ENCODE results near the gene PPM1A. TPM values are rescaled to one million over a fixed set of nuclear protein-coding genes. Genes with fewer than 3 reads are reported as not detected.
A peak's percentile ranks its signal among the peaks of the same experiment; 100 is the strongest.

The PPM1A gene
- total and polyA plus RNA-seq, 2 donors: 23.9 to 75.9 TPM

DNA sequence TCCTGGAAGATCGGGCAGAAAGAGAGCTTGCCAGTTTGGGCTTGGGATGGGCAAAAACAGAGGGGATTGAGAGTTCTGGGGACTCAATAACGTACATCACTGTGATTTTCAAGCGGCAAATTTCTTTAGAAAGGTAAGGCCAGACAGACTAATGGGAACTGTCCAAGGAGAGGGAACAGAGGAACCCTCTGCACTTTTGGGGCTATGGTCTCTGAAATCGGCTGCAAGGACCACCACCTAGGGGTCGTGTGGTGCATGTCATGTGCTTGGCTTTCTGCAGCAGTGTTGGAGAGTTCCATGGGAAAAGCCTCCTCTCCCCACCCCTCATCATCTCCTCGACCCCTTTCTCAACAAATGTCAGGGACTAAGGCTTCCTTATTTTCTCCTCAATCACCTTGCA, 79.6 kb downstream of the PPM1A start:
- whole genome bisulfite sequencing: 83% methylated on average over 6 of the region's 6 CpGs
- Histone ChIP-seq H3K4me1 (ENCODE audit: insufficient read depth) (peaks cover 3% of the 10 kb centered on the region), H3K4me3 (ENCODE audit: low read depth, low read length) (no peak overlapping the region)

DNA sequence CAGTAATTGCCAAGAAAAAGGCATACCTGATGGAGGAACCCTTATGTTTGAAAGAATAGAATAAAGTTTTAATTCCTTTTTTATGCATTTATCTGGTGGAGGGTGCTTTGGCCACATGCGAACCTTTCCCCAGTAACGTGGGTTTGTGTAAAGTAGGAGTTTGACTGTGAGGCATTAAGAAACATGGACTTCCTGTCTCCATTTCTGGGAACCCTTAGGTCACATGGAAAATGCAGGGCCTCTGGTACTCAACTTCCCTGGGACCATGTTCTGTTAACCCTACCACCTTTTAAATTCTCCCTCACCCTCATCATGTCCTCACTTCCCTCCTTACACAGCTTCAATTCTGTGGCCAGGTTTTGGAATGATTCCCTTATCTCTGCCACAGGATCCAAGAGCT, 80.3 kb downstream of the PPM1A start:
- 90% methylated on average over 2 of the region's 2 CpGs for WGBS
- Histone ChIP-seq H3K36me3 (ENCODE audit: insufficient read depth) (no peaks in the 10 kb centered on the region), H3K27ac (ENCODE audit: low read depth) (no peak overlapping the region), H3K4me3 (ENCODE audit: low read depth, low read length) (no peak overlapping the region), H3K4me1 (ENCODE audit: insufficient read depth) (peaks cover 3% of the 10 kb centered on the region)
- no peak for DNase-seq (ENCODE audit: extremely low spot score)

More for the DNA sequence above, 79.6 kb downstream of the PPM1A start:
- Histone ChIP-seq H3K36me3 (ENCODE audit: insufficient read depth) (no peaks in the 10 kb centered on the region), H3K27ac (ENCODE audit: low read depth) (no peak overlapping the region)
- DNase-seq (ENCODE audit: extremely low spot score): no peak

DNA sequence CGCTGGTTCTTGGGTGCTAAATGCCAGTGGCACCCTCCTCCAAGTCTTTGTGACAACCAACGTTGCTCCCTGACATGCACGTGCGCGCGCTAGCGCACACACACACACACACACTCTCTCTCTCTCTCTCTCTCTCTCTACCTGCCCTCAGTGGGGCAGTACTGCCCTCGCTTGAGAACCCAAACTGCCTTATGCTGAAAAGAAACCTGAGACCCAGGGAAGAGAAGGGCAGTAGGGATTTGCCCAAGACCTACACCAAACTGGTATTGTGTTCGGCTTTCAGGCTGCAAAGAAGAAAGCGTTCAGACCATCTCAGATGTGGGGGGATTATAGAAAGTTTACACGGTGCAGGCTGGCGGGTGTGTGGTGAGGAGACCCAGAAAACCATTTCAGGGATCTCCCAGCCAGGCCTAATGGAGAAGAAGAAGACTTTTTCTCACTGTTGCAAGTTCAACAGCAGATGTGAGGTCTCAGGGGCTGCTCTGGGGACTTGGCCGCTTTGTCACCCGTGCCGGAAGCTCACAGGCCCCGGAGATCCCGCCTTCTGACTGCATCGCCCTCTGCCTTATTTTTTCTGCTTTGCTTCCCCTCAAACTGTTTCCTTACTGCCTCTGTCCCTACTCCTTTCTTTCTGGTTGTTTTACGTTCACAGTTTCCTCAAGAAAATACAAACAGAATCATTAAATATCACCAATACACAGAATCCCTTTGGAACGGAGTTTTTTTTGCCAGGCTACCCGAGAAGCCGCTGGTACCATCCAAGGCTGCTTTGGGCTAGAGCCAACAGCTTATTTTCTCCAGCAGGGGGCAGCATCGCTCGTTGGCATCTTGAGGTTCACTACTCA, 82.4 kb downstream of the PPM1A start:
- H3K27ac ChIP-seq (ENCODE audit: low read depth): no peak overlapping the region
- no peaks in the 10 kb centered on the region for H3K36me3 ChIP-seq (ENCODE audit: insufficient read depth)
- WGBS: 23% methylated on average over 24 of the region's 24 CpGs
- peaks cover 3% of the 10 kb centered on the region for H3K4me1 ChIP-seq (ENCODE audit: insufficient read depth)
- peak overlapping the region; percentile 28 for H3K4me3 ChIP-seq (ENCODE audit: low read depth, low read length)
- peak; percentile 39 for DNase-seq (ENCODE audit: extremely low spot score)

DNA sequence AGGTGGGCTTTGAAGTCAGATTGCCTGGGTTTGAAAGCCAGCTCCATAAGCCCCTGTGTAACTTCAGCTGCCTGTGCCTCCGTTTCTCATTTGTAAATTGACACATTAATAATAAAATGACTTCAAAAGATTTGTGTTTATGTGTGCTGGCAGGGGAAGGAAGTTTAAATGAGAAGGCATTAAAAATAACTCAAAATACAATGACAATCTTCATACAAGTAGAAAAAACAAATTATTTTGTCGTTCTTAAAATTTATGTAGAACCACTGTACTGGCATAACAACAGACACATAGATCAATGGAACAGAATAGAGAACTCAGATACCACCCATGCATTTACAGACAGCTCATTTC, 83.0 kb downstream of the PPM1A start:
- peak overlapping the region; percentile 28 for H3K4me3 ChIP-seq (ENCODE audit: low read depth, low read length)
- 58% methylated on average over 2 of the region's 2 CpGs for WGBS

GRCh38 chr14:60332869-60333268, 83.8 kb downstream of the PPM1A start:
- whole genome bisulfite sequencing: 38% methylated on average over 5 of the region's 5 CpGs
- peaks cover under 1% of the 10 kb centered on the region for H3K4me1 ChIP-seq (ENCODE audit: insufficient read depth)
- DNase-seq (ENCODE audit: extremely low spot score): no peak
- no peak overlapping the region for H3K4me3 ChIP-seq (ENCODE audit: low read depth, low read length)
- no peak overlapping the region for H3K27ac ChIP-seq (ENCODE audit: low read depth)
- no peaks in the 10 kb centered on the region for H3K36me3 ChIP-seq (ENCODE audit: insufficient read depth)

More for the DNA sequence above, 83.0 kb downstream of the PPM1A start:
- Histone ChIP-seq H3K27ac (ENCODE audit: low read depth) (no peak overlapping the region), H3K4me1 (ENCODE audit: insufficient read depth) (peaks cover 3% of the 10 kb centered on the region), H3K36me3 (ENCODE audit: insufficient read depth) (no peaks in the 10 kb centered on the region)
- DNase-seq (ENCODE audit: extremely low spot score): no peak

- Histone ChIP-seq H3K4me1 (ENCODE audit: insufficient read depth) (no peaks in the 10 kb centered on the region), H3K4me3 (ENCODE audit: low read depth, low read length) (no peak overlapping the region), H3K36me3 (ENCODE audit: insufficient read depth) (no peaks in the 10 kb centered on the region), H3K27ac (ENCODE audit: low read depth) (no peak overlapping the region)
- WGBS: 71% methylated on average over 2 of the region's 2 CpGs
- no peak for DNase-seq (ENCODE audit: extremely low spot score)
Measured at GRCh38 chr14:60339571-60339970, 90.5 kb downstream of the PPM1A start.

DNA sequence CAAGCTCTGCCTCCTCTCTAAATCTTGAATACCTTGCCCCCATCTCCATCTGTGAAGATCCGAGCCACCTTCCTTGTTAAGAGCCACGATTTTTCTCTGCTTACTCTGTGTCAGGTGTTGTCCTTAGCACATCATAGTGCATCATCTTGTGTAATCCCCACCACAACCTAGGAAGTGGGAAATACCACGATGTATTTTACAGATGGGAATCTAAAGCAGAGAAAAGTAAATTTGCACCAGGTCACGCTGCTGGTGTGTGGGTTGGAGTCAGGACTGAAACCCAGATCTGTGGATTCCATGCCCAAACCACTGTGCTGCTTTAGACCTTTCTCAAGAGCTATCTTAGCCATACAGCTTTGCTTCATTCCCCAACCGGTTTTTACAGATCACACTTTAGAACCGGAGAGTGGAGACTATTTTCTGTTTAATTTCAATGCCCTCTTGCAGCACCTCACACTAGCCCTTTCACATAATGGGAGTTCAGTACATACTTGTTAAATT, 94.6 kb downstream of the PPM1A start:
- 79% methylated on average over 6 of the region's 6 CpGs for WGBS
- Histone ChIP-seq H3K4me3 (ENCODE audit: low read depth, low read length) (no peak overlapping the region), H3K4me1 (ENCODE audit: insufficient read depth) (no peaks in the 10 kb centered on the region), H3K27ac (ENCODE audit: low read depth) (no peak overlapping the region), H3K36me3 (ENCODE audit: insufficient read depth) (no peaks in the 10 kb centered on the region)
- no peak for DNase-seq (ENCODE audit: extremely low spot score)

GRCh38 chr14:60344751-60345150, 95.7 kb downstream of the PPM1A start:
- Histone ChIP-seq H3K4me3 (ENCODE audit: low read depth, low read length) (no peak overlapping the region), H3K27ac (ENCODE audit: low read depth) (no peak overlapping the region), H3K4me1 (ENCODE audit: insufficient read depth) (no peaks in the 10 kb centered on the region), H3K36me3 (ENCODE audit: insufficient read depth) (no peaks in the 10 kb centered on the region)
- WGBS: 34% methylated on average over 2 of the region's 2 CpGs
- DNase-seq (ENCODE audit: extremely low spot score): no peak

- no peak overlapping the region for H3K4me3 ChIP-seq (ENCODE audit: low read depth, low read length)
- H3K4me1 ChIP-seq (ENCODE audit: insufficient read depth): no peaks in the 10 kb centered on the region
- no peaks in the 10 kb centered on the region for H3K36me3 ChIP-seq (ENCODE audit: insufficient read depth)
- H3K27ac ChIP-seq (ENCODE audit: low read depth): no peak overlapping the region
- 52% methylated on average over 2 of the region's 2 CpGs for WGBS
- no peak for DNase-seq (ENCODE audit: extremely low spot score)
Measured at GRCh38 chr14:60346706-60347105, 97.7 kb downstream of the PPM1A start.

DNA sequence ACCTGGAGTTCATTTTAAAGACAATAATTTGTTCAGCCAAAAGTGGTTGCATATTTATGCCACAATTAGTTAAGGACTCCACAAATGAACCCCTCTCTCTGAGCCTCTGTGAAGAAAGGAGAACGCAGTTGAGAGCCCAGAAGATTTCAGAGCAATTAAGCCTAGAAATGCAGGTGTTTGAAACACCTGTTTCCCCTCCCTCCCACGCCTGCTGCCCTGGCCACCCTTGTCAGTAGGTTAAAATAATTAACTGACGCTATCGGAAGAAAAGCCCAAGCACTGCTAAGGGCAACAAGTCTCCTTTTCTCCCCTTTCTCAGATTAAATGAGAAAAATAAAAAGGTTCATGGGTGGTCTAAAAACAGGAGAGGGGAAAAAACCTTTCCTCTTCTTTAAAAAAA, 99.2 kb downstream of the PPM1A start:
- Histone ChIP-seq H3K4me3 (ENCODE audit: low read depth, low read length) (no peak overlapping the region), H3K27ac (ENCODE audit: low read depth) (no peak overlapping the region), H3K36me3 (ENCODE audit: insufficient read depth) (no peaks in the 10 kb centered on the region), H3K4me1 (ENCODE audit: insufficient read depth) (no peaks in the 10 kb centered on the region)
- WGBS: 76% methylated on average over 4 of the region's 4 CpGs
- DNase-seq (ENCODE audit: extremely low spot score): no peak

Other genes starting within 250 kb of the PPM1A start
- 128 TPM for gene PCNX4, start 157.3 kb upstream of the PPM1A start, total RNA-seq
- gene PCNX4, start 157.3 kb upstream of the PPM1A start, polyA plus RNA-seq: 15.8 TPM
- gene DHRS7, start 83.8 kb upstream of the PPM1A start, total RNA-seq: 45.1 TPM
- gene DHRS7, start 83.8 kb upstream of the PPM1A start, polyA plus RNA-seq: 73.3 TPM
- 0.63 TPM for gene C14orf39, start 236.8 kb downstream of the PPM1A start, total RNA-seq
- 0.22 TPM for gene C14orf39, start 236.8 kb downstream of the PPM1A start, polyA plus RNA-seq

Measured in urinary bladder (tissue), 4 donors.